Activated B cell treated with CpG ODN at 0.5 μM for 24 hours (primary cell): ENCODE measurements around the gene GAL3ST1. TPM values are rescaled to one million over a fixed set of nuclear protein-coding genes. Genes with fewer than 3 reads are reported as not detected.
"Not testable (repeated sequence)": the region's sequence is repeated elsewhere in the genome, so short reads cannot be mapped to it uniquely, and the experiment has no call there.

Experiments
- ATAC-seq: fragments of 200-7000 bp; cut with Tn5 transposase; one replicate; pipeline ENCODE4 v1.10.0; 2021; ENCODE audit warnings: low read depth, mild to moderate bottlenecking, moderate library complexity
- CTCF ChIA-PET: fragments of 350-600 bp; sonication (Branson Sonifier 250); formaldehyde crosslinking; loops from one replicate; lab custom pipeline; 2021; ENCODE audit warnings: antibody characterized with exemption; lab: Charles Lee
- POLR2A ChIA-PET: fragments of 350-600 bp; sonication (Branson Sonifier 250); formaldehyde crosslinking; loops from one replicate; lab custom pipeline; 2021; ENCODE audit warnings: antibody characterized with exemption; lab: Charles Lee
- DNase-seq: peaks from one replicate; pipeline ENCODE4 v3.0.0; 2022
- H3K27ac Mint-ChIP-seq: one replicate; pipeline ENCODE4 v1.8.0; 2020; ENCODE audit warnings: mixed read lengths
- H3K27me3 Mint-ChIP-seq: one replicate; pipeline ENCODE4 v1.8.0; 2021; ENCODE audit warnings: mixed read lengths
- H3K36me3 Mint-ChIP-seq: one replicate; pipeline ENCODE4 v1.8.0; 2021; ENCODE audit warnings: low read depth, mixed read lengths
- H3K4me1 Mint-ChIP-seq: one replicate; pipeline ENCODE4 v1.8.0; 2021; ENCODE audit warnings: mixed read lengths
- H3K4me3 Mint-ChIP-seq: one replicate; pipeline ENCODE4 v1.8.0; 2020; ENCODE audit warnings: mild to moderate bottlenecking, mixed read lengths
- H3K9me3 Mint-ChIP-seq: one replicate; pipeline ENCODE4 v1.8.0; 2020; ENCODE audit warnings: mixed read lengths
- intact Hi-C: fragments of 100-400 bp; cut with micrococcal nuclease; formaldehyde crosslinking; loops from one replicate; pipeline ENCODE4 v1.15.1; 2024
- total RNA-seq: library from RNA; stranded (reverse); gene quantifications from 2 replicates; pipeline ENCODE4 v1.2.3, GENCODE V29; 2022
- TF ChIP-seq, protein P1 (sequence below): fragments of 200-600 bp; IDR thresholded peaks from one replicate; pipeline ENCODE4 v1.8.0; 2022; ENCODE audit warnings: antibody characterized with exemption, mild to moderate bottlenecking

Gene GAL3ST1
- total RNA-seq, 1 donor from 2014 or later = not detected

DNA sequence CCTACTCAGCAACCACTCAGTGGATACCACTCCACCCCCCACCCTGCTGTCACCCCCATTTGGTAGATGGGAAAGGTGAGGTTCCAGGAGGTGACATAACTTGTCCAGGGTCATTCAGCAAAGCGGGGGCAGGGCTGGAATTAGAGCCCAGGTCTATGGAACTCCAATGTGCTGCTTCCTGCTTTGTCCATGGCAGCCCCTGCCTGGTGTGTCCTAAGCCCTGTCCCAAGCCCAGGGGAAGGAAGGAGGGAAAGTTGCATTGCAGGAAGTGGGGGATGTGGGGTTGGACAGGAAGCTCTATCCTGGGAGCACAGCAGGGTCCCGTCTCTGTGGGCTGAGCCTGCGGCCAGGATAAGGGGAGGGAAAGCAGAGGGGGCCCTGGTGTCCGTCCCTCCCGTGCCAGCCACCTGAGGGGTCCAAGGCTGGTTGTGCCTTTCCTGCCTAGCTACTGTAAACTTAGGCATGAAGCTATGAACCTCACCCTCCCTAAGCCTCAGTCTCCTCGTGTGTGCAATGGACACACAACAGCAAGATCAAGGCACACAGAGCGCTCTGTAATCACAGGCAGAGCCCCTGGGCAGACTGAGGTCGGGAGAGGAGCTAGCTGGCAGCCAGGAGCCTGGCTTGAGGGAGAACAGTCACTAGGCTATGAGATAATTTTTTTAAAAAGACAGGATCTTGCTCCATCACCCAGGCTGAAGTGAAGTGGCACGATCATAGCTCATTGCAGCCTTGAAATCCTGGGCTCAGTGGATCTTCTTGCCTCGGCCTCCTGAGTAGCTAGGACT, 12.9 kb downstream of the GAL3ST1 start:
- Mint-ChIP-seq H3K9me3 (no peaks in the 10 kb centered on the region), H3K27me3 (no peaks in the 10 kb centered on the region), H3K27ac (no peak overlapping the region), H3K4me1 (no peaks in the 10 kb centered on the region), H3K36me3 (no peaks in the 10 kb centered on the region), H3K4me3 (no peak overlapping the region)
- intact Hi-C loops = no loop called here
- ChIA-PET CTCF (no interaction called here), POLR2A (no interaction called here)
- DNase-seq (no peak), ATAC-seq (no peak)
- TF ChIP-seq, protein P1, sequence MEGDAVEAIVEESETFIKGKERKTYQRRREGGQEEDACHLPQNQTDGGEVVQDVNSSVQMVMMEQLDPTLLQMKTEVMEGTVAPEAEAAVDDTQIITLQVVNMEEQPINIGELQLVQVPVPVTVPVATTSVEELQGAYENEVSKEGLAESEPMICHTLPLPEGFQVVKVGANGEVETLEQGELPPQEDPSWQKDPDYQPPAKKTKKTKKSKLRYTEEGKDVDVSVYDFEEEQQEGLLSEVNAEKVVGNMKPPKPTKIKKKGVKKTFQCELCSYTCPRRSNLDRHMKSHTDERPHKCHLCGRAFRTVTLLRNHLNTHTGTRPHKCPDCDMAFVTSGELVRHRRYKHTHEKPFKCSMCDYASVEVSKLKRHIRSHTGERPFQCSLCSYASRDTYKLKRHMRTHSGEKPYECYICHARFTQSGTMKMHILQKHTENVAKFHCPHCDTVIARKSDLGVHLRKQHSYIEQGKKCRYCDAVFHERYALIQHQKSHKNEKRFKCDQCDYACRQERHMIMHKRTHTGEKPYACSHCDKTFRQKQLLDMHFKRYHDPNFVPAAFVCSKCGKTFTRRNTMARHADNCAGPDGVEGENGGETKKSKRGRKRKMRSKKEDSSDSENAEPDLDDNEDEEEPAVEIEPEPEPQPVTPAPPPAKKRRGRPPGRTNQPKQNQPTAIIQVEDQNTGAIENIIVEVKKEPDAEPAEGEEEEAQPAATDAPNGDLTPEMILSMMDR = no peak

DNA sequence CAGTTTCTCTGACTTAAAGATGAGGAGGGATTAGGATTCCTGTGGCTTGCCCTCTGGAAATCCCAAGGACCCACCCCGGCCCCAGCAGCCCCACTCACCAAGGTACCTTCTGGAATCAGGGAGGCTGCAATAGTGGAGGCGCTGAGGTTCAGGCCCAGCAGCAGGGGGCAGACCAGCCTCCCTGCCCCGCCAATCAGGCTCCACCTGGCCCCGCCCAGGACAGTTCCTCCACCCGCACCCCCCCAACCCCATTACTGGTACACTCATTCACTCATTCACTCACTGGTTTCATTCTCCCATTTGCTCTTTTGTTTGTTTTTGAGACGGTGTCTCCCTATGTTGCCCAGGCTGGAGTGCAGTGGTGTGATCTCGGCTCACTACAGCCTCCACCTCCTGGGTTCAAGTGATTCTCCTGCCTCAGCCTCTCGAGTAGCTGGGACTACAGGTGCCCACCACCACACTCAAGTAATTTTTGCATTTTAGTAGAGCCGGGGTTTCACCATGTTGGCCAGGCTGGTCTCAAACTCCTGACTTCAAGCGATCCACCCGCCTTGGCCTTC, 13.7 kb downstream of the GAL3ST1 start:
- CTCF ChIA-PET, H3K36me3 Mint-ChIP-seq, H3K9me3 Mint-ChIP-seq, ATAC-seq, intact Hi-C loops, H3K27me3 Mint-ChIP-seq, DNase-seq, POLR2A ChIA-PET, H3K4me1 Mint-ChIP-seq, H3K4me3 Mint-ChIP-seq, H3K27ac Mint-ChIP-seq: not testable (repeated sequence)

DNA sequence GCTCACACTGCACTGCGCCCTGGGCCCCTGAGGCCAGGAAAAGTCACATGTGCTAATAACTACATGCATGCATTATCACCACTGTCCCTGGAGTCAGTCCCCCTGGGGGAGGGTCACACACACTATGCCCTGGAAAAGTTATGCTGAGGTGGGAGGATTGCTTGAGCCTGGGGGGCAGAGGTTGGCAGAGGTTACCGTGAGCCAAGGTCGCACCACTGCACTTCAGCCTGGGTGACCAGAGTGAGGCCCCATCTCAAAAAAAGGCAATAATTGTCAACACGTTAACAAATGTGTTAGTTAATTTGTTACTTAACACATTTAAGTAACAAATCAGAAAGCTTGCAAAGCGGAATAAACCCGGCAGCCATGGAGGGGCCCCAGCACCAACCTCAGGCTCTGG, 14.6 kb downstream of the GAL3ST1 start:
- CTCF ChIA-PET = no interaction called here
- POLR2A ChIA-PET = no interaction called here
- no peak overlapping the region for H3K4me3 Mint-ChIP-seq
- no peaks in the 10 kb centered on the region for H3K4me1 Mint-ChIP-seq
- no peaks in the 10 kb centered on the region for H3K36me3 Mint-ChIP-seq
- H3K27me3 Mint-ChIP-seq = no peaks in the 10 kb centered on the region
- DNase-seq = no peak
- ATAC-seq = no peak
- H3K27ac Mint-ChIP-seq = no peak overlapping the region
- TF ChIP-seq, protein P1 = no peak
- intact Hi-C loops = no loop called here
- no peaks in the 10 kb centered on the region for H3K9me3 Mint-ChIP-seq

DNA sequence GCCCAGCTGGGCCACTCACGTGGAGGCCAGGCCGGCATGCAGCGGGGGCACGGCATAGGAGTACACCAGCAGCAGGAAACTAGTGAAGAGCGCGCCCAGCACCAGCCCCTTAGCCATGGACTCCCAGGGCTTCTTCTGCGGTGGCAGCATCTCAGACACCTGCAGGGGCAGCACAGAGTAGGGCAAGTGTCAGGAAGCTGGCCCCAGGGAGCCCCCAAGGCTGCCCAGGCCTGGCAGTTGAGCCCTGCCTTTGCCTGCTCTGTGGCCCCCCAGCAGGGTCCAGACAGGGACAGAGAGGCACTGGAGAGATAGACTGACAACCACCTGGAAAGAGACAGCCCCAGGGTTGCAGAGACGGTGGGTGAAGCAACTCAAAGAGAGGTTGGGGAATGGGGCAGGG, 17.2 kb downstream of the GAL3ST1 start:
- H3K27ac Mint-ChIP-seq = no peak overlapping the region
- no peak for ATAC-seq
- CTCF ChIA-PET = no interaction called here

DNA sequence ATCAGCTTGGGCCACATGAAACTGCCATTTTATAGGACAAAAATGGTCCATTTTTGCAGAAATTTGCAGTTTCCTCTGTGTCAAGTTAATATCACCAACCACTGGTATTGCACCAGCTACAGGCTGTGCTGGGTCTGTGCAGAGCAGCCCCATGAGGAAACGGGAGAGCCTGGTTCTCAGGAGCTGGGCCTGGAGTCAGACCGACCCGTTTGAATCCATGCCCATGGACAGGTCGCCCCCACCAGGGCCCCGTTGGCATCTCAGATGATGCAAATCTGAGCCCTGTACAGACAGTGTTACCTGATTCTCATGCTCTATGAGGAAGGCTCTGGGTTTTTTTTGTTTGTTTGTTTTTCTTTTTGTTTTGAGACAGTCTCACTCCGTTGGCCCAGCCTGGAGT, 18.1 kb downstream of the GAL3ST1 start:
- DNase-seq = no peak
- Mint-ChIP-seq H3K27ac (no peak overlapping the region), H3K4me1 (no peaks in the 10 kb centered on the region), H3K36me3 (no peaks in the 10 kb centered on the region), H3K27me3 (no peaks in the 10 kb centered on the region), H3K4me3 (no peak overlapping the region), H3K9me3 (no peaks in the 10 kb centered on the region)
- TF ChIP-seq, protein P1 = no peak
- POLR2A ChIA-PET = no interaction called here
- no peak for ATAC-seq
- intact Hi-C loops = no loop called here
- CTCF ChIA-PET = no interaction called here

More for the DNA sequence above, 17.2 kb downstream of the GAL3ST1 start:
- no peak for DNase-seq
- Mint-ChIP-seq H3K4me3 (no peak overlapping the region), H3K36me3 (no peaks in the 10 kb centered on the region), H3K9me3 (no peaks in the 10 kb centered on the region), H3K27me3 (no peaks in the 10 kb centered on the region), H3K4me1 (no peaks in the 10 kb centered on the region)
- TF ChIP-seq, protein P1 = no peak
- intact Hi-C loops = no loop called here
- POLR2A ChIA-PET = no interaction called here
